ENCODE data around the gene RAET1G.
"Not testable (repeated sequence)": the region's sequence is repeated elsewhere in the genome, so short reads cannot be mapped to it uniquely, and the experiment has no call there.

The RAET1G gene

GRCh38 chr6:149933461-149933860 lies 10.5 kb upstream of the RAET1G start:
- no peak for DNase-seq

GRCh38 chr6:149933036-149933435 lies 10.1 kb upstream of the RAET1G start:
- DNase-seq = no peak

- no peak for DNase-seq
Measured at GRCh38 chr6:149931501-149931900, 8.6 kb upstream of the RAET1G start.

GRCh38 chr6:149929422-149929821 lies 6.5 kb upstream of the RAET1G start:
- DNase-seq = no peak

GRCh38 chr6:149927025-149927424 lies 4.1 kb upstream of the RAET1G start:
- DNase-seq = not testable (repeated sequence)

- DNase-seq = peak; percentile 76
Measured at GRCh38 chr6:149925974-149926777, 3.3 kb upstream of the RAET1G start.

- no peak for DNase-seq
Measured at GRCh38 chr6:149925253-149925973, 2.5 kb upstream of the RAET1G start.

- DNase-seq = no peak
Measured at GRCh38 chr6:149924933-149925252, 2.0 kb upstream of the RAET1G start.

- DNase-seq = no peak
Measured at GRCh38 chr6:149924206-149924932, 1.4 kb upstream of the RAET1G start.

GRCh38 chr6:149923327-149923986 lies 536 bp upstream of the RAET1G start:
- DNase-seq = no peak

- not testable (repeated sequence) for DNase-seq
Measured at GRCh38 chr6:149922091-149922490, 830 bp downstream of the RAET1G start.

GRCh38 chr6:149921361-149921760 lies 1.6 kb downstream of the RAET1G start:
- no peak for DNase-seq

GRCh38 chr6:149919834-149920225 lies 3.1 kb downstream of the RAET1G start:
- DNase-seq = no peak

- DNase-seq = not testable (repeated sequence)
Measured at GRCh38 chr6:149919126-149919833, 3.6 kb downstream of the RAET1G start.

- DNase-seq = no peak
Measured at GRCh38 chr6:149918151-149918905, 4.6 kb downstream of the RAET1G start.

GRCh38 chr6:149917679-149918078 lies 5.2 kb downstream of the RAET1G start:
- DNase-seq = no peak

- DNase-seq = no peak
Measured at GRCh38 chr6:149915970-149916865, 6.7 kb downstream of the RAET1G start.

- DNase-seq = no peak
Measured at GRCh38 chr6:149913540-149914240, 9.2 kb downstream of the RAET1G start.

- no peak for DNase-seq
Measured at GRCh38 chr6:149913085-149913484, 9.8 kb downstream of the RAET1G start.

GRCh38 chr6:149912680-149913079 lies 10.2 kb downstream of the RAET1G start:
- not testable (repeated sequence) for DNase-seq
